Adrenal gland (tissue), 5 donors: ENCODE results near the gene MFAP5.

Experiments
- POLR2A ChIP-seq, 2 donors: fragments of 450-650 bp; IDR thresholded peaks; one replicate each; pipeline ENCODE4 v1.6.1; 2017; ENCODE audit warnings: antibody characterized with exemption in 2 of 2, mild to moderate bottlenecking in 2 of 2, moderate library complexity in 1 of 2
- TF ChIP-seq, protein P1 (sequence below), 6 experiments: fragments of 450-650 bp in 4 of 6; fragments of 200-600 bp in 2 of 6; sonication (generic) in 1 of 6; IDR thresholded peaks; 1 replicate in 5 of 6; 2 replicates in 1 of 6; pipeline versions ENCODE4 v1.5.1 to v1.8.0; 2016 to 2021; ENCODE audit warnings: antibody characterized with exemption in 6 of 6, mild to moderate bottlenecking in 2 of 6, moderate library complexity in 1 of 6
- donor health status: DM: no; HTN: no; CAD: no.

DNA sequence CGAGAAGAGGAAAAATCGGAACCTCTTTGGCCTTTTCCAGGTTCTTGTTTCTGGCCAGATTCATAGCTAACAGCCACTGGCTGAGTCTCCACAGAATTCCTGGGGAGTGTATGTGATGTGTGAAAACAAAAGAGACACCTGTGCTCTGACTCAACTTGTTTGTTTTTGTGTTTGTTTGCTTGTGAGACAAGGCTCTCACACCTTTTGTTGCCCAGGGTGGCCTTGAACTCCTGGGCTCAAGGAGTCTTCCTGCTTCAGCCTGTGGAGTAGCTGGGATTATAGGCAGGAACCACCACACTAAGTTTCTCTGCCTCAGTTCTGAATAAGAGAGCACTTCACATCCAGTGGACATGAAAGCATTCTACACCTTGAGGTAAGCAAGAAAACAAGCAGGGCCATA is 22.7 kb downstream of the MFAP5 start:
- TF ChIP-seq, protein P1, sequence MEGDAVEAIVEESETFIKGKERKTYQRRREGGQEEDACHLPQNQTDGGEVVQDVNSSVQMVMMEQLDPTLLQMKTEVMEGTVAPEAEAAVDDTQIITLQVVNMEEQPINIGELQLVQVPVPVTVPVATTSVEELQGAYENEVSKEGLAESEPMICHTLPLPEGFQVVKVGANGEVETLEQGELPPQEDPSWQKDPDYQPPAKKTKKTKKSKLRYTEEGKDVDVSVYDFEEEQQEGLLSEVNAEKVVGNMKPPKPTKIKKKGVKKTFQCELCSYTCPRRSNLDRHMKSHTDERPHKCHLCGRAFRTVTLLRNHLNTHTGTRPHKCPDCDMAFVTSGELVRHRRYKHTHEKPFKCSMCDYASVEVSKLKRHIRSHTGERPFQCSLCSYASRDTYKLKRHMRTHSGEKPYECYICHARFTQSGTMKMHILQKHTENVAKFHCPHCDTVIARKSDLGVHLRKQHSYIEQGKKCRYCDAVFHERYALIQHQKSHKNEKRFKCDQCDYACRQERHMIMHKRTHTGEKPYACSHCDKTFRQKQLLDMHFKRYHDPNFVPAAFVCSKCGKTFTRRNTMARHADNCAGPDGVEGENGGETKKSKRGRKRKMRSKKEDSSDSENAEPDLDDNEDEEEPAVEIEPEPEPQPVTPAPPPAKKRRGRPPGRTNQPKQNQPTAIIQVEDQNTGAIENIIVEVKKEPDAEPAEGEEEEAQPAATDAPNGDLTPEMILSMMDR (IDR thresholded peaks at IDR 0.05) = no peak
- no peak for TF ChIP-seq POLR2A (IDR thresholded peaks at IDR 0.05)
